ENCODE results near the gene TGFBI. TPM values are rescaled to one million over a fixed set of nuclear protein-coding genes. Genes with fewer than 3 reads are reported as not detected.

The TGFBI gene
- total RNA-seq, 4 donors from 2014 or later: 7.3 to 63.5 (median 33.3) TPM

DNA sequence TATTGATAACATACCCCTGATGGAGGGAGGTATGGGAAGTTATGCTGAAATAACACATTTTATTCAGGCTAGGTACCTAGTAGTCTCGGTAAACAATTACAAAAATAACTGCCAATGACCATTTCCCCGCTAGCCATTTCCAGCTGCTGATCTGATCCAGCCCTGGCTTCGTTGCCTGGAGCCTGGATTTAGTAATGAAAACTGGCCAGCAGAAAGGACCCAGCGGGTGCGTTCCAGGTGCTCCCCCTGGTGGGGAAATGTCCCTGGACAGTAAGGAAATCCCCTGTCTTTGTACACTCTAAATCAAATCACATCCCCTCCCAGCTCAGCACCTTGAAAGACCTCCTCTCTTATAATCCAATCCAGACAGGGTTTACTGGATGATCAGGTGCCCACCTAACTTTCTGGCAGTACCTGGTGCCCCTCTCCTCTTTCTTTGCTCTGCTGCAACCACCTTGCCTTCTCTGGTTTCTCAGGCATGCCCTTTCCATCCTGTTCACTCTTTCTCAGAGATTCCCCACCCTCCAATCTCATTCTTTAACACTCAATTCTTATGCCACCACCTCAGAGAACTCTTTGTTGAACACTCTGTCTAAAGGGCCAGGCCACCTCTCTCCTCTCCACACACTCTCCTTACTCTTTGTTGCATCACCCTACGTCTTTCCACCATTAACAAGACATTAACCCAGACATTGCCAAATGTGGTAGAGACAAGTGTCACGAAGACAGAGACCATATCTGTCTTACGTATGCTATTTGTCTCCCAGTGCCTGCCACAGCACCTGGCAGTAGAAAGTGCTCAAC, 53.8 kb downstream of the TGFBI start:
- TF ChIP-seq POLR2A (IDR thresholded peaks at IDR 0.05): no peak
- TF ChIP-seq, protein P1, sequence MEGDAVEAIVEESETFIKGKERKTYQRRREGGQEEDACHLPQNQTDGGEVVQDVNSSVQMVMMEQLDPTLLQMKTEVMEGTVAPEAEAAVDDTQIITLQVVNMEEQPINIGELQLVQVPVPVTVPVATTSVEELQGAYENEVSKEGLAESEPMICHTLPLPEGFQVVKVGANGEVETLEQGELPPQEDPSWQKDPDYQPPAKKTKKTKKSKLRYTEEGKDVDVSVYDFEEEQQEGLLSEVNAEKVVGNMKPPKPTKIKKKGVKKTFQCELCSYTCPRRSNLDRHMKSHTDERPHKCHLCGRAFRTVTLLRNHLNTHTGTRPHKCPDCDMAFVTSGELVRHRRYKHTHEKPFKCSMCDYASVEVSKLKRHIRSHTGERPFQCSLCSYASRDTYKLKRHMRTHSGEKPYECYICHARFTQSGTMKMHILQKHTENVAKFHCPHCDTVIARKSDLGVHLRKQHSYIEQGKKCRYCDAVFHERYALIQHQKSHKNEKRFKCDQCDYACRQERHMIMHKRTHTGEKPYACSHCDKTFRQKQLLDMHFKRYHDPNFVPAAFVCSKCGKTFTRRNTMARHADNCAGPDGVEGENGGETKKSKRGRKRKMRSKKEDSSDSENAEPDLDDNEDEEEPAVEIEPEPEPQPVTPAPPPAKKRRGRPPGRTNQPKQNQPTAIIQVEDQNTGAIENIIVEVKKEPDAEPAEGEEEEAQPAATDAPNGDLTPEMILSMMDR (IDR thresholded peaks at IDR 0.05): peak; percentile 49 to 75 (median 72)
- WGBS, 2 donors: 26 to 54% methylated on average over 7 to 8 of the region's 8 CpGs
- intact Hi-C loops (cut with DNase I): no loop called here
- Histone ChIP-seq H3K27me3 (peaks cover 0 to 12% (median 0%) of the 10 kb centered on the region in 4 donors), H3K4me3 (no peak overlapping the region), H3K27ac (no peak overlapping the region), H3K4me1 (peaks cover 0 to 38% (median 0%) of the 10 kb centered on the region in 3 donors), H3K9me3 (no peaks in the 10 kb centered on the region), H3K36me3 (no peaks in the 10 kb centered on the region)
- DNase-seq: no peak

DNA sequence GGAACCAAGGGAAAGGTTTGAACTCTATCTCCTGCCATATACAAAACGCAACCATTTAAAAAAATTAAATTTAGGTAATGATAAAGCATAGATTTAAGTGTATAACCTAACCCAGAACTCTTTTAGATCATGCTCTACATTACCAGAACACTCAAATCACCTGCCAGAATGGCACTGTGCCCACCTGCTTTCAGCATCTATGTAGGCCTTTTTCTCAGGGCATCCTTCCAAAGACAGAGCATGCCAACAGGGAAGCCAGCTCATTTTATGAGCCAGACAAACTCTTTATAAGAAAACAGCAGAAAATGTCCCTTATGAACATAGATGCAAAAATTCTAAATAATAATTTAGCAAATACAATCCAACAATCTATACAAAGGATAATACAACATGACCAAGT, 55.9 kb downstream of the TGFBI start:
- intact Hi-C loops (cut with DNase I): no loop called here
- TF ChIP-seq, protein P1 (IDR thresholded peaks at IDR 0.05): no peak
- TF ChIP-seq POLR2A (IDR thresholded peaks at IDR 0.05): no peak
- Histone ChIP-seq H3K4me3 (no peak overlapping the region), H3K9me3 (no peaks in the 10 kb centered on the region), H3K4me1 (peaks cover 0 to 56% (median 9%) of the 10 kb centered on the region in 3 donors), H3K27ac (no peak overlapping the region), H3K27me3 (peaks cover 0 to 1% (median 0%) of the 10 kb centered on the region in 4 donors), H3K36me3 (no peaks in the 10 kb centered on the region)
- 62 to 90% methylated on average over 1 of the region's 1 CpG for WGBS, 2 donors
- DNase-seq: no peak

DNA sequence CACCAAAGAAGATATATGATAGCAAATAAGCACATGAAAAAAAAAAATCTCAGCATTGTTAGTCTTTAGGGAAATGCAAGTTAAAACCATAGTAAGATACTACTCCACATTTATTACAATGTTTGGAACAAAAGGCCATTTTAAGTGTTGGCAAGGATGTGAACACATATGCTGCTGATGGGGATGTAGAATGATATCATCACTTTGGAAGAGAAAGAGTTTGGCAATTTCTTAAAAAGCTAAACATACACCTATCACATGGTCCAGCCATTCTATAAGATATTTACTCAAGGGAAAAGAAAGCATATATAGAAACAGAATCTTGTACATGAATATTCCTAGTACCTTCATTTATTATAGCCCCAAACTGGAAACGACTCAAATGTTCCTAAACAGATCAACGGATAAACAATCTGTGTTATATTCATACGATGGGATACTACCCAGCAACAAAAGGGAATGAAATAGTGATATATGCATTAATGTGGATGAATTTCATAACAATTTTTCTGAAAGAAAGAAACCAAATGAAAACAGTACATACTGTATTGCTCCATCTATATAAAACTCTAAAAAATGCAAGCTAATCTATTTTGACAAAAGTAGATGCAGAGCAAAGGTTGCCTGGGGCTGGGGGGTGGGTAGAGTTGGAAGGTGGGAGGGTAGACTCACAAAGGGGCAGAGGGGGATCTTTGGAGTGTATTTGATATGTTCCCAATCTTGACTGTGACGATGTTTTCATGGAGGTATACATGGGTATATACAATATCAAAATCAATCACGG, 58.2 kb downstream of the TGFBI start:
- Histone ChIP-seq H3K4me1 (peaks cover 0 to 46% (median 9%) of the 10 kb centered on the region in 3 donors), H3K27me3 (no peaks in the 10 kb centered on the region), H3K36me3 (no peaks in the 10 kb centered on the region), H3K9me3 (no peaks in the 10 kb centered on the region), H3K4me3 (no peak overlapping the region), H3K27ac (peak overlapping the region in 3 of 4 donors; percentile 78 to 81 (median 80))
- intact Hi-C loops (cut with DNase I): no loop called here
- TF ChIP-seq, protein P1 (IDR thresholded peaks at IDR 0.05): no peak
- TF ChIP-seq POLR2A (IDR thresholded peaks at IDR 0.05): no peak
- DNase-seq: no peak
- 72 to 82% methylated on average over 5 of the region's 5 CpGs for WGBS, 2 donors

DNA sequence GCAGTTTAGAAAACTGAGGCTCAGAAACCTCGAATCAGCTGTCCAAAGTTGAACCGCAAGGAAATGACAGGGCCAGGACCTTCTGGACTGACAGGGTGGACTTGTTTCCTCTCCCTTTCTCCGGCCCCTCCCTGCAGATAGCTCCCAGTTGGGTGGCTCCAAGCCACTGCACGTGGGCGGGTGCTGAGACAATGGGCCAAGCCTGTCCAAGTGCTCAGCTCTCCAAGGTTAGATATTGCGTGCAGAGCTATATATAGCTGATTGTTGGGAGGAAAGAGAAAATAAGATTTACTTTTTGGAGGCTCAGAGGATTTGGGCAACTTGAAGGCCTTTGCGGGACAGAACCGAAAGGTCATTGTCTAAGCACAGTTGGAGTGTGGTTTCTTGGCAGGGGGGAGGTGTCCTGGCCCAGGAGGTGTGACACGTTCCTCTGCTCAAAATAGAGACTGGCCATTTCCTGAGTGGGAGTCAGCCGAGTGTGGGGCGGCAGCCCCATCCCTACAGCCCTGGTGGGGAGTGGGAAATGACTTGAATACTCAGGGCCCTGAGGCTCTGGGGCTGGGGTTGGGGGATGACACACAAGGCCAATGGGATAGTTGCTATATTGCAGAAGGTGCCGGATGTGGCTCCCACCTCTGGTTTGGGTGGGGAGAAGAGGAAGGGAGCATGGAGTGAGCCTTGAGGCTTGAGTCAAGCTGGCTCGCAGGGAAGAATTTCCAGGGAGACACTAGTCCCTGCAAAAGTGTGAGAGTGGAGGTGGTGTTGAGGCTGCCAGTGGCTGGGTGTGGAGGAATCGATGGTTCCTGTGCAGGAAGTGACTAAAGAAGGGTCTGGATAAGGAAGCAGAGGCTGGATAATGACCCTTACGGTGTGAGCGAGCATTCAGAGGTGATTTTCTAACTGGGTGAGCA, 59.4 kb downstream of the TGFBI start:
- TF ChIP-seq, protein P1 (IDR thresholded peaks at IDR 0.05): no peak
- no peak for TF ChIP-seq POLR2A (IDR thresholded peaks at IDR 0.05)
- WGBS, 2 donors: 44 to 56% methylated on average over 11 of the region's 16 CpGs
- Histone ChIP-seq H3K27me3 (no peaks in the 10 kb centered on the region), H3K9me3 (no peaks in the 10 kb centered on the region), H3K4me1 (peaks cover 0 to 38% (median 9%) of the 10 kb centered on the region in 3 donors), H3K4me3 (peak overlapping the region in 1 of 4 donors; percentile 15), H3K27ac (peak overlapping the region; percentile 67 to 81 (median 79)), H3K36me3 (no peaks in the 10 kb centered on the region)
- intact Hi-C loops (cut with DNase I): no loop called here
- DNase-seq: no peak

All from esophagus squamous epithelium (tissue), 5 donors.